GM12878 (cell line): ENCODE measurements around the gene EXOC5. TPM values are rescaled to one million over a fixed set of nuclear protein-coding genes. Genes with fewer than 3 reads are reported as not detected.

Experiments
- ATAC-seq: fragments of 200-7000 bp; cut with Tn5 transposase; 3 replicates; pipeline ENCODE4 v1.9.1; 2020; ENCODE audit warnings: mild to moderate bottlenecking, moderate library complexity
- BruUV-seq: library from RNA; stranded (reverse); fragments of 400-500 nt; replicated peaks from 2 replicates; lab custom pipeline; 2021; lab: Mats Ljungman, UMichigan
- CTCF ChIA-PET: fragments of 300-600 bp; sonication (Branson Sonifier 250); formaldehyde crosslinking; extraction: SDS; loops from one replicate; lab custom pipeline; 2021; ENCODE audit warnings: inconsistent platforms; lab: Yijun Ruan, JAX
- POLR2A ChIA-PET: fragments of 350-600 bp; formaldehyde crosslinking; extraction: SDS; loops from one replicate; lab custom pipeline; 2021; ENCODE audit warnings: inconsistent platforms; lab: Charles Lee
- RAD21 ChIA-PET: fragments of 300-600 bp; sonication (Branson Sonifier 250); formaldehyde crosslinking; loops from one replicate; lab custom pipeline; 2023; ENCODE audit warnings: antibody characterized with exemption; ENCODE audit not compliant: unreplicated experiment; lab: Charles Lee
- SMC1A ChIA-PET: fragments of 300-600 bp; sonication (Branson Sonifier 250); formaldehyde crosslinking; loops from one replicate; lab custom pipeline; 2023; ENCODE audit not compliant: unreplicated experiment, uncharacterized antibody; lab: Charles Lee
- DNase-seq: peaks from one replicate; pipeline ENCODE4 v3.0.0-alpha.2; 2011; ENCODE audit warnings: low read depth, low spot score
- FAIRE-seq: peaks from 3 replicates; lab custom pipeline; 2011; peaks lifted over from hg19 to GRCh38; lab: Jason Lieb, UNC
- H2AFZ ChIP-seq: 2 replicates; pipeline ENCODE4 v1.6.0; 2011; ENCODE audit warnings: low read depth, low read length, control low read depth; ENCODE audit not compliant: control insufficient read depth
- H3K27ac ChIP-seq: 2 replicates; pipeline ENCODE4 v1.5.1; 2011; ENCODE audit warnings: control low read depth; ENCODE audit not compliant: control insufficient read depth, insufficient read depth
- H3K27me3 ChIP-seq, 2 experiments: replicated peaks in 1 of 2; 2 replicates each; pipeline versions ENCODE4 v1.6.0 to v1.6.1; 2011; ENCODE audit warnings: low read length in 1 of 2; ENCODE audit not compliant: control insufficient read depth in 2 of 2, insufficient read depth in 2 of 2
- H3K36me3 ChIP-seq, 2 experiments: 2 replicates each; pipeline ENCODE4 v1.5.1; 2011; ENCODE audit warnings: low read length in 1 of 2; ENCODE audit not compliant: control insufficient read depth in 2 of 2, insufficient read depth in 2 of 2
- H3K4me1 ChIP-seq: 2 replicates; pipeline ENCODE4 v1.6.1; 2011; ENCODE audit warnings: mild to moderate bottlenecking, low read length, moderate library complexity, mixed read lengths; ENCODE audit not compliant: control insufficient read depth, insufficient read depth
- H3K4me2 ChIP-seq: 2 replicates; pipeline ENCODE4 v1.6.0; 2011; ENCODE audit warnings: control low read depth; ENCODE audit not compliant: control insufficient read depth, insufficient read depth
- H3K4me3 ChIP-seq: fragments of 200-600 bp; sonication (generic); 2 replicates; pipeline ENCODE4 v1.5.1; 2016
- H3K79me2 ChIP-seq: 2 replicates; pipeline ENCODE4 v1.6.0; 2011; ENCODE audit warnings: low read length; ENCODE audit not compliant: control insufficient read depth, insufficient read depth
- H3K9ac ChIP-seq: 2 replicates; pipeline ENCODE4 v1.8.0; 2011; ENCODE audit warnings: low read length, control low read depth, mixed read lengths; ENCODE audit not compliant: control insufficient read depth, insufficient read depth
- H3K9me3 ChIP-seq: replicated peaks from 3 replicates; pipeline ENCODE4 v1.5.1; 2011; ENCODE audit warnings: mild to moderate bottlenecking, low read length; ENCODE audit not compliant: control insufficient read depth, insufficient read depth
- H4K20me1 ChIP-seq: 2 replicates; pipeline ENCODE4 v1.6.0; 2011; ENCODE audit not compliant: control insufficient read depth, insufficient read depth
- BRCA1 ChIP-seq: IDR thresholded peaks from 2 replicates; pipeline ENCODE4 v1.6.1; 2011; ENCODE audit warnings: low read depth, low read length, improper control_type of control experiment
- CEBPB ChIP-seq, 2 experiments: fragments of 150-350 bp in 1 of 2; IDR thresholded peaks; 2 replicates each; pipeline ENCODE4 v1.6.1; 2012 to 2014; ENCODE audit warnings: low read depth in 2 of 2, low read length in 2 of 2, borderline replicate concordance in 1 of 2, inconsistent platforms in 1 of 2
- EZH2 ChIP-seq: IDR thresholded peaks from 2 replicates; pipeline ENCODE4 v1.6.1; 2012; ENCODE audit warnings: low read depth, mild to moderate bottlenecking, control low read depth, inconsistent platforms, low read length, borderline replicate concordance; ENCODE audit not compliant: control insufficient read depth
- KLF5 ChIP-seq: fragments of 450-650 bp; IDR thresholded peaks from 2 replicates; pipeline ENCODE4 v1.6.1; 2014; ENCODE audit warnings: mild to moderate bottlenecking; ENCODE audit not compliant: partially characterized antibody
- MTA3 ChIP-seq: IDR thresholded peaks from 2 replicates; pipeline ENCODE4 v1.6.1; 2012; ENCODE audit warnings: low read length, inconsistent platforms, borderline replicate concordance
- NFXL1 ChIP-seq: fragments of 450-650 bp; IDR thresholded peaks from 2 replicates; pipeline ENCODE4 v1.6.1; 2017; ENCODE audit warnings: antibody characterized with exemption, mild to moderate bottlenecking, borderline replicate concordance
- POLR2A ChIP-seq: IDR thresholded peaks from 2 replicates; pipeline ENCODE4 v1.6.1; 2011; ENCODE audit warnings: low read depth, mild to moderate bottlenecking, low read length
- STAT3 ChIP-seq: IDR thresholded peaks from 2 replicates; pipeline ENCODE4 v1.6.1; 2011; ENCODE audit warnings: low read depth, low read length, improper control_type of control experiment
- TAF1 ChIP-seq: IDR thresholded peaks from 2 replicates; pipeline ENCODE4 v1.6.1; 2011; ENCODE audit warnings: mild to moderate bottlenecking, low read depth, low read length, borderline replicate concordance
- ZNF384 ChIP-seq: IDR thresholded peaks from 2 replicates; pipeline ENCODE4 v1.6.1; 2012; ENCODE audit warnings: low read depth, mild to moderate bottlenecking, low read length, improper control_type of control experiment, borderline replicate concordance
- WGBS: methylation state at CpG from one replicate; pipeline ENCODE4 v1.1.6; 2016; ENCODE audit warnings: low lambda C conversion rate; ENCODE audit not compliant: insufficient replicate concordance, insufficient coverage; ENCODE audit errors: missing lambda C conversion rate; 5-methylcytosine and 5-hydroxymethylcytosine counted together
- in situ Hi-C: fragments of 300-500 bp; cut with MboI; formaldehyde crosslinking; loops from 9 replicates; pipeline ENCODE4 v1.14.3; 2018; ENCODE audit warnings: mixed read lengths
- intact Hi-C: fragments of 100-400 bp; cut with micrococcal nuclease; formaldehyde crosslinking; loops from one replicate; pipeline ENCODE4 v1.14.2; 2022; ENCODE audit not compliant: unreplicated experiment
- polyA plus RNA-seq, 11 experiments: library from polyadenylated mRNA; depleted of rRNA in 4 of 11; unstranded in 6 of 11; stranded (reverse) in 5 of 11; fragments of >200 nt; fragmentation: Nextera tagmentation in 4 of 11; fragmentation: Illumina TruSeq in 1 of 11; extraction: Ambion mirVana in 4 of 11; extraction: Trizol in 1 of 11; gene quantifications; 1 replicate in 1 of 11; 2 replicates in 10 of 11; pipeline versions ENCODE4 v1.2.1 to v1.2.3, GENCODE V29; 2011 to 2016; ENCODE audit warnings: inconsistent platforms in 2 of 11, missing spikeins in 2 of 11, low read depth in 1 of 11
- total RNA-seq, 4 experiments: library from RNA; depleted of rRNA in 3 of 4; stranded (reverse); fragments of >200 nt in 3 of 4; fragmentation: Illumina TruSeq in 1 of 4; extraction: Trizol in 1 of 4; gene quantifications; 2 replicates each; pipeline versions ENCODE4 v1.2.1 to v1.2.3, GENCODE V29; 2013 to 2021
- TF ChIP-seq, protein P1 (sequence below): fragments of 450-650 bp; formaldehyde crosslinking; IDR thresholded peaks from 2 replicates; pipeline ENCODE4 v1.5.0; 2022; ENCODE audit warnings: mild to moderate bottlenecking, missing genetic modification characterization
- TF ChIP-seq, protein P2 (sequence below): IDR thresholded peaks from 2 replicates; pipeline ENCODE4 v1.6.1; 2012; ENCODE audit warnings: mild to moderate bottlenecking, low read depth, low read length

Gene EXOC5
- total and polyA plus RNA-seq, 10 of the 15 experiments (the other 5 are each of a cell fraction or from before 2014, with no cell fraction given): 10.3 to 101 (median 43.6) TPM

DNA sequence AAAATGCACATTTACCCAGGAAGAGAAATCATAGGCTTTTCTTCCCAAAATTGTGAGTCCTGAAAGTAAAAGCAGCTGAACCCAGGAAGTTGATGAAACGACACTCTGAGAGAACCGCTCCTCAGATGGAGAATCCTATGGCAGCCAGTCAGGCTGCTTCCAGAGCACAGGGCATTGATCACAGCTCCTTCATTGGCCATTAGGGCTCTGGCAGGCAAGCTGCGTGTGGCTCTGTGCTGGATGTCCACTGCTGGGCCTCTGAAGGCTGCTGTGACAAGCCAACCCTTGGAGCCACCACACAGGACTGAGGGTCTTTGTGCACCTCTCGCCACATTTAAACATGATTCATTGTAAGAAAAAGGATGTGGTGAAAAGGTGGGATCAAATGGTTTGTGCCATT, 89.4 kb downstream of the EXOC5 start:
- H3K4me1 ChIP-seq: no peaks in the 10 kb centered on the region
- no peaks in the 10 kb centered on the region for H4K20me1 ChIP-seq
- no peak overlapping the region for H3K9ac ChIP-seq
- H3K9me3 ChIP-seq: no peaks in the 10 kb centered on the region
- TF ChIP-seq EZH2 (no peak), MTA3 (no peak), NFXL1 (no peak), CEBPB (IDR thresholded peaks at IDR 0.05; ENCODE audit: borderline replicate concordance in 1 of 2, low read depth in 2 of 2, low read length in 2 of 2) (no peak), KLF5 (no peak), STAT3 (no peak), ZNF384 (no peak), POLR2A (no peak), BRCA1 (no peak), TAF1 (no peak)
- TF ChIP-seq, protein P1, sequence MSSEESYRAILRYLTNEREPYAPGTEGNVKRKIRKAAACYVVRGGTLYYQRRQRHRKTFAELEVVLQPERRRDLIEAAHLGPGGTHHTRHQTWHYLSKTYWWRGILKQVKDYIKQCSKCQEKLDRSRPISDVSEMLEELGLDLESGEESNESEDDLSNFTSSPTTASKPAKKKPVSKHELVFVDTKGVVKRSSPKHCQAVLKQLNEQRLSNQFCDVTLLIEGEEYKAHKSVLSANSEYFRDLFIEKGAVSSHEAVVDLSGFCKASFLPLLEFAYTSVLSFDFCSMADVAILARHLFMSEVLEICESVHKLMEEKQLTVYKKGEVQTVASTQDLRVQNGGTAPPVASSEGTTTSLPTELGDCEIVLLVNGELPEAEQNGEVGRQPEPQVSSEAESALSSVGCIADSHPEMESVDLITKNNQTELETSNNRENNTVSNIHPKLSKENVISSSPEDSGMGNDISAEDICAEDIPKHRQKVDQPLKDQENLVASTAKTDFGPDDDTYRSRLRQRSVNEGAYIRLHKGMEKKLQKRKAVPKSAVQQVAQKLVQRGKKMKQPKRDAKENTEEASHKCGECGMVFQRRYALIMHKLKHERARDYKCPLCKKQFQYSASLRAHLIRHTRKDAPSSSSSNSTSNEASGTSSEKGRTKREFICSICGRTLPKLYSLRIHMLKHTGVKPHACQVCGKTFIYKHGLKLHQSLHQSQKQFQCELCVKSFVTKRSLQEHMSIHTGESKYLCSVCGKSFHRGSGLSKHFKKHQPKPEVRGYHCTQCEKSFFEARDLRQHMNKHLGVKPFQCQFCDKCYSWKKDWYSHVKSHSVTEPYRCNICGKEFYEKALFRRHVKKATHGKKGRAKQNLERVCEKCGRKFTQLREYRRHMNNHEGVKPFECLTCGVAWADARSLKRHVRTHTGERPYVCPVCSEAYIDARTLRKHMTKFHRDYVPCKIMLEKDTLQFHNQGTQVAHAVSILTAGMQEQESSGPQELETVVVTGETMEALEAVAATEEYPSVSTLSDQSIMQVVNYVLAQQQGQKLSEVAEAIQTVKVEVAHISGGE (CRISPR knock-in tag): no peak
- TF ChIP-seq, protein P2, sequence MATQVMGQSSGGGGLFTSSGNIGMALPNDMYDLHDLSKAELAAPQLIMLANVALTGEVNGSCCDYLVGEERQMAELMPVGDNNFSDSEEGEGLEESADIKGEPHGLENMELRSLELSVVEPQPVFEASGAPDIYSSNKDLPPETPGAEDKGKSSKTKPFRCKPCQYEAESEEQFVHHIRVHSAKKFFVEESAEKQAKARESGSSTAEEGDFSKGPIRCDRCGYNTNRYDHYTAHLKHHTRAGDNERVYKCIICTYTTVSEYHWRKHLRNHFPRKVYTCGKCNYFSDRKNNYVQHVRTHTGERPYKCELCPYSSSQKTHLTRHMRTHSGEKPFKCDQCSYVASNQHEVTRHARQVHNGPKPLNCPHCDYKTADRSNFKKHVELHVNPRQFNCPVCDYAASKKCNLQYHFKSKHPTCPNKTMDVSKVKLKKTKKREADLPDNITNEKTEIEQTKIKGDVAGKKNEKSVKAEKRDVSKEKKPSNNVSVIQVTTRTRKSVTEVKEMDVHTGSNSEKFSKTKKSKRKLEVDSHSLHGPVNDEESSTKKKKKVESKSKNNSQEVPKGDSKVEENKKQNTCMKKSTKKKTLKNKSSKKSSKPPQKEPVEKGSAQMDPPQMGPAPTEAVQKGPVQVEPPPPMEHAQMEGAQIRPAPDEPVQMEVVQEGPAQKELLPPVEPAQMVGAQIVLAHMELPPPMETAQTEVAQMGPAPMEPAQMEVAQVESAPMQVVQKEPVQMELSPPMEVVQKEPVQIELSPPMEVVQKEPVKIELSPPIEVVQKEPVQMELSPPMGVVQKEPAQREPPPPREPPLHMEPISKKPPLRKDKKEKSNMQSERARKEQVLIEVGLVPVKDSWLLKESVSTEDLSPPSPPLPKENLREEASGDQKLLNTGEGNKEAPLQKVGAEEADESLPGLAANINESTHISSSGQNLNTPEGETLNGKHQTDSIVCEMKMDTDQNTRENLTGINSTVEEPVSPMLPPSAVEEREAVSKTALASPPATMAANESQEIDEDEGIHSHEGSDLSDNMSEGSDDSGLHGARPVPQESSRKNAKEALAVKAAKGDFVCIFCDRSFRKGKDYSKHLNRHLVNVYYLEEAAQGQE: no peak
- POLR2A ChIA-PET: no interaction called here
- no peak overlapping the region for H3K27ac ChIP-seq
- ATAC-seq (no peak), DNase-seq (no peak), FAIRE-seq (no peak)
- in situ Hi-C loops: no loop called here
- H3K4me3 ChIP-seq: no peak overlapping the region
- intact Hi-C loops: no loop called here
- CTCF ChIA-PET: no interaction called here
- H3K4me2 ChIP-seq: no peak overlapping the region
- no peaks in the 10 kb centered on the region; a peak in 1 of 4 replicates for H3K27me3 ChIP-seq
- SMC1A ChIA-PET: no interaction called here
- H2AFZ ChIP-seq: no peak overlapping the region
- BruUV-seq: no TSS peak
- H3K36me3 ChIP-seq: no peaks in the 10 kb centered on the region
- 36% methylated on average over 4 of the region's 4 CpGs for WGBS
- no peaks in the 10 kb centered on the region for H3K79me2 ChIP-seq
- RAD21 ChIA-PET: no interaction called here
